ENCODE data around the gene FXYD1. TPM values are rescaled to one million over a fixed set of nuclear protein-coding genes. Genes with fewer than 3 reads are reported as not detected.

The FXYD1 gene
- total and polyA plus RNA-seq, 2 of the 8 experiments (the other 6 are each of a cell fraction or from before 2014, with no cell fraction given), result 1.6 to 8.1 TPM

- Histone ChIP-seq H3K18ac (ENCODE audit: extremely low read depth, low read length) (peak overlapping the region; percentile 48), H3K4me3 (ENCODE audit: extremely low read depth in 1 of 4, insufficient read depth in 2 of 4, low read depth in 3 of 4, low read length in 4 of 4) (peak overlapping the region; percentile 12 to 68 (median 50)), H4K20me1 (replicated peaks in 1 of 2; ENCODE audit: control insufficient read depth in 1 of 2, insufficient read depth in 2 of 2, low read length in 2 of 2) (peaks cover 0 to 3% of the 10 kb centered on the region in 2 experiments), H2BK20ac (ENCODE audit: low read length) (no peak overlapping the region), H3K27me3 (replicated peaks in 1 of 4; ENCODE audit: control insufficient read depth in 3 of 4, extremely low read depth in 1 of 4, insufficient read depth in 3 of 4, low read length in 3 of 4) (peaks cover 0 to 18% (median 8%) of the 10 kb centered on the region in 4 experiments; a peak in 5 of 7 replicates), H2AFZ (ENCODE audit: low read length) (no peak overlapping the region), H3K4ac (replicated peaks; ENCODE audit: insufficient read length, low read depth, low read length) (peak overlapping the region; percentile 93), H2BK120ac (replicated peaks; ENCODE audit: low read depth, low read length) (peak overlapping the region; percentile 16), H3K23ac (ENCODE audit: insufficient read length) (no peak overlapping the region), H3K9me3 (ENCODE audit: insufficient read depth in 2 of 2, low read depth in 1 of 2, low read length in 1 of 2) (no peaks in the 10 kb centered on the region), H3K27ac (ENCODE audit: low read depth, low read length) (no peak overlapping the region), H2BK15ac (ENCODE audit: low read length) (peak overlapping the region; percentile 88; the same call in 1 of the 2 replicates), H3K9ac (replicated peaks in 1 of 4; ENCODE audit: extremely low read depth in 1 of 4, low read depth in 3 of 4, low read length in 3 of 4) (no peak overlapping the region; a peak in 1 of 7 replicates), H4K91ac (replicated peaks; ENCODE audit: insufficient read length, low read length) (peak overlapping the region; percentile 70), H3K79me2 (ENCODE audit: control insufficient read depth in 1 of 2, insufficient read depth in 2 of 2, low read length in 2 of 2) (no peaks in the 10 kb centered on the region), H2BK5ac (ENCODE audit: low read depth, low read length) (peak overlapping the region; percentile 10; the same call in 1 of the 2 replicates), H2BK12ac (ENCODE audit: low read depth, low read length) (peak overlapping the region; percentile 75; the same call in 1 of the 2 replicates), H4K5ac (ENCODE audit: insufficient read length, low read depth, low read length) (no peak overlapping the region), H3K4me1 (replicated peaks in 1 of 4; ENCODE audit: control insufficient read depth in 3 of 4, insufficient read depth in 4 of 4, low read length in 3 of 4) (peaks cover 5 to 32% (median 25%) of the 10 kb centered on the region in 4 experiments), H3K23me2 (ENCODE audit: low read depth, low read length) (peaks cover 20% of the 10 kb centered on the region; the same call in 1 of the 2 replicates), H3K4me2 (ENCODE audit: insufficient read depth in 1 of 2, low read depth in 2 of 2, low read length in 2 of 2) (peak overlapping the region; percentile 78 to 89), H3K36me3 (ENCODE audit: control insufficient read depth in 2 of 4, insufficient read depth in 4 of 4, low read length in 3 of 4) (no peaks in the 10 kb centered on the region), H4K8ac (ENCODE audit: extremely low read depth, insufficient read depth, low read length) (no peak overlapping the region; the same call in 1 of the 2 replicates), H3K14ac (ENCODE audit: insufficient read length) (no peak overlapping the region), H3K79me1 (ENCODE audit: low read depth, low read length) (no peaks in the 10 kb centered on the region), H3K56ac (replicated peaks; ENCODE audit: insufficient read length, low read depth, low read length) (peak overlapping the region; percentile 77), H2AK5ac (ENCODE audit: low read depth, low read length) (peak overlapping the region; percentile 65; the same call in 1 of the 2 replicates)
- ChIA-PET POLR2A (ENCODE audit: partially characterized antibody) (interaction anchor here (0.8 to 4.8 kb wide), 17 partner anchors 13 to 369 kb away, joined by 3 to 67 read pairs (median 4); partner anchors contain the start of gene FXYD5), CTCF (ENCODE audit: partially characterized antibody) (interaction anchor here (0.6 to 10.2 kb wide), 38 partner anchors 9 to 280 kb away, joined by 3 to 154 read pairs (median 4); partner anchors contain the start of genes FXYD3 and FXYD5)
- WGBS, 2 experiments (ENCODE audit: extremely low coverage in 1 of 2, insufficient coverage in 1 of 2, insufficient read length in 1 of 2, insufficient replicate concordance in 2 of 2, low coverage in 1 of 2, low lambda C conversion rate in 2 of 2, missing lambda C conversion rate in 1 of 2), result 9% methylated on average over 10 of the region's 48 CpGs; no CpG with 5 or more reads in 1 of the 2 experiments
- FAIRE-seq (no peak), DNase-seq (ENCODE audit: low read depth in 1 of 2, low spot score in 2 of 2) (peak; percentile 86 to 98)
- TF ChIP-seq CTCF (IDR thresholded peaks at IDR 0.05; ENCODE audit: control extremely low read depth in 1 of 3, insufficient read depth in 1 of 3, low read depth in 1 of 3, low read length in 3 of 3) (peak; percentile 44 to 65 (median 61)), KDM4A (IDR thresholded peaks at IDR 0.05; ENCODE audit: low read depth, low read length, severe bottlenecking) (no peak), ASH2L (IDR thresholded peaks at IDR 0.05; ENCODE audit: low read length) (no peak), CBX8 (IDR thresholded peaks at IDR 0.05; ENCODE audit: borderline replicate concordance, low read depth, low read length) (no peak)
- TF ChIP-seq, protein P1, sequence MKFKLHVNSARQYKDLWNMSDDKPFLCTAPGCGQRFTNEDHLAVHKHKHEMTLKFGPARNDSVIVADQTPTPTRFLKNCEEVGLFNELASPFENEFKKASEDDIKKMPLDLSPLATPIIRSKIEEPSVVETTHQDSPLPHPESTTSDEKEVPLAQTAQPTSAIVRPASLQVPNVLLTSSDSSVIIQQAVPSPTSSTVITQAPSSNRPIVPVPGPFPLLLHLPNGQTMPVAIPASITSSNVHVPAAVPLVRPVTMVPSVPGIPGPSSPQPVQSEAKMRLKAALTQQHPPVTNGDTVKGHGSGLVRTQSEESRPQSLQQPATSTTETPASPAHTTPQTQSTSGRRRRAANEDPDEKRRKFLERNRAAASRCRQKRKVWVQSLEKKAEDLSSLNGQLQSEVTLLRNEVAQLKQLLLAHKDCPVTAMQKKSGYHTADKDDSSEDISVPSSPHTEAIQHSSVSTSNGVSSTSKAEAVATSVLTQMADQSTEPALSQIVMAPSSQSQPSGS (IDR thresholded peaks at IDR 0.05; ENCODE audit: low read length), result no peak
Measured at GRCh38 chr19:35140962-35141836, 2.6 kb downstream of the FXYD1 start.

All from H1 (cell line).